Gastrocnemius medialis (tissue), 4 donors: ENCODE data around the gene MMRN2. TPM values are rescaled to one million over a fixed set of nuclear protein-coding genes. Genes with fewer than 3 reads are reported as not detected.
"Not testable (repeated sequence)": the region's sequence is repeated elsewhere in the genome, so short reads cannot be mapped to it uniquely, and the experiment has no call there.

Source experiments
- ATAC-seq, 2 donors: fragments of 150-250 bp; one replicate each; pipeline ENCODE4 v1.9.1; 2016
- DNase-seq, 2 donors: peaks; one replicate each; pipeline ENCODE4 v3.0.0-alpha.2; 2019
- H3K27ac ChIP-seq, 4 donors: fragments of 200-600 bp; sonication (generic); 1 replicate in 1 of 4; 2 replicates in 3 of 4; pipeline ENCODE4 v1.5.1; 2016 to 2018; ENCODE audit warnings: mild to moderate bottlenecking in 2 of 4, moderate library complexity in 1 of 4
- H3K27me3 ChIP-seq, 3 donors: fragments of 200-600 bp; sonication (generic) in 2 of 3; 1 replicate in 1 of 3; 2 replicates in 2 of 3; pipeline versions ENCODE4 v1.5.1 to v1.6.0; 2016 to 2019; ENCODE audit warnings: mild to moderate bottlenecking in 1 of 3, moderate library complexity in 1 of 3
- H3K36me3 ChIP-seq, 2 donors: fragments of 200-600 bp; sonication (generic) in 1 of 2; one replicate each; pipeline ENCODE4 v1.5.1; 2017 to 2018
- H3K4me1 ChIP-seq, 2 donors: fragments of 200-600 bp; sonication (generic) in 1 of 2; one replicate each; pipeline ENCODE4 v1.5.1; 2016 to 2017; ENCODE audit warnings: mild to moderate bottlenecking in 2 of 2
- H3K4me3 ChIP-seq, 4 donors: fragments of 200-600 bp; sonication (generic) in 3 of 4; 1 replicate in 1 of 4; 2 replicates in 3 of 4; pipeline ENCODE4 v1.5.1; 2016 to 2019; ENCODE audit warnings: mild to moderate bottlenecking in 2 of 4
- H3K9me3 ChIP-seq, 3 donors: fragments of 200-600 bp; sonication (generic) in 2 of 3; 1 replicate in 1 of 3; 2 replicates in 2 of 3; pipeline ENCODE4 v1.5.1; 2016 to 2019
- POLR2A ChIP-seq, 2 donors: fragments of 450-650 bp; IDR thresholded peaks; one replicate each; pipeline ENCODE4 v1.6.1; 2017; ENCODE audit warnings: antibody characterized with exemption in 2 of 2, mild to moderate bottlenecking in 2 of 2, moderate library complexity in 2 of 2
- in situ Hi-C, 4 donors: fragments of 200-750 bp; cut with MboI; loops; one replicate each; pipeline versions ENCODE4 v1.15.0 to v1.8.0; 2017; ENCODE audit warnings: low sequenced_read_pairs in 4 of 4
- intact Hi-C: fragments of 100-400 bp; cut with DNase I; formaldehyde crosslinking; loops from one replicate; pipeline ENCODE4 v1.15.1; 2023; ENCODE audit warnings: low total_unique reads
- total RNA-seq, 4 donors: library from RNA; depleted of rRNA; stranded (reverse); fragments of >200 nt; gene quantifications; one replicate each; pipeline versions ENCODE4 v1.1.0 to v1.2.3, GENCODE V29; 2016
- TF ChIP-seq, protein P1 (sequence below), 5 experiments: fragments of 450-650 bp in 3 of 5; fragments of 200-600 bp in 2 of 5; sonication (generic) in 2 of 5; IDR thresholded peaks in 4 of 5; conservative IDR thresholded peaks in 1 of 5; 1 replicate in 4 of 5; 2 replicates in 1 of 5; pipeline ENCODE4 v1.5.1; 2016 to 2019; ENCODE audit warnings: antibody characterized with exemption in 5 of 5, mild to moderate bottlenecking in 3 of 5, moderate library complexity in 3 of 5

The MMRN2 gene
- total RNA-seq, 4 donors from 2014 or later, result 14.6 to 34.8 (median 25.8) TPM

DNA sequence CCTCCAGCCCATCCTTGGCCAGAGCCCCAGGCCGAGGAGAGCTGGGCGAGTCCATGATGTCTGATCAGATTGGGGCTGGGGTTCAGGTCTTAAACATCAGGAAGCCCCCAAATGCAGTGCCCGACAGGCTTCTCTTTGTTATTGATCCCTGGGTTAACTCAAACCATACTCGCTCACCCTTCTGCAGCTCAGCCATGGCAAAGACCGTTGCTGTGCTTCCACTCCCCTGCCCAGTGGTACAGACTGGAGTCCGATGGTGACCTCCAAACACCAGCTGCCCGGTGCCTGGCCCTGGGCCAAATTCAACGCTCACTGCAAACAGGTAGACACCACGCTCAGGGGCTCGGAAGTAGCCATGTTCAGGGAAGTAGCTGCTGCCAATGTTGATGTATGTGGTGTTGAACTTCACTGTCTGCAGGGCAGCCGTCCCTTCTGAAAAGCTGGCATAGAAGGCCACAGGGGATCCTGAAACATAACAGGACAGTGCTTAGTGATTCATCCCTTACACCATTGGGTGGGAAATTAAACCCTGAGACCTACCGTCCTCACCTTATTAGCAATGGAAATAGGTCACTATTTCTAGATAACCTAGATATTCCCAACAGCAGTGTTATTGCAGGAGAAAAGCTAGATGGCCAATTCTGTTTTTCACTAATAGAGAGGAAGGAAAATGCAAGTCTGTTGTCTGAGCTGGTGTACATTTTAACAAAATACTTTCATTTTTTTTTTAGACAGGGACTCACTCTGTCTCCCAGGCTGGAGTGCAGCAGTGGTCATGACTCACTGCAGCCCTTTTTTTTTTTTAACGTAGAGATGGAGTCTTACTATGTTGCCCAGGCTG is 20.5 kb downstream of the MMRN2 start:
- Histone ChIP-seq H3K36me3 (no peaks in the 10 kb centered on the region), H3K27me3 (no peaks in the 10 kb centered on the region), H3K4me1 (peaks cover 0 to 5% of the 10 kb centered on the region in 2 donors), H3K4me3 (no peak overlapping the region), H3K9me3 (no peaks in the 10 kb centered on the region), H3K27ac (no peak overlapping the region)
- ATAC-seq, result no peak
- TF ChIP-seq POLR2A (IDR thresholded peaks at IDR 0.05), result no peak
- DNase-seq, result no peak
- intact Hi-C loops (loop anchor here (5.0 kb wide), 1 partner anchor 210 kb away; no protein-coding TSS in a partner anchor), in situ Hi-C loops (loop anchor here in 1 of 4 donors (25.0 kb wide), 1 partner anchor 150 kb away; the partner anchor contains the start of genes GLUD1 and SHLD2)

DNA sequence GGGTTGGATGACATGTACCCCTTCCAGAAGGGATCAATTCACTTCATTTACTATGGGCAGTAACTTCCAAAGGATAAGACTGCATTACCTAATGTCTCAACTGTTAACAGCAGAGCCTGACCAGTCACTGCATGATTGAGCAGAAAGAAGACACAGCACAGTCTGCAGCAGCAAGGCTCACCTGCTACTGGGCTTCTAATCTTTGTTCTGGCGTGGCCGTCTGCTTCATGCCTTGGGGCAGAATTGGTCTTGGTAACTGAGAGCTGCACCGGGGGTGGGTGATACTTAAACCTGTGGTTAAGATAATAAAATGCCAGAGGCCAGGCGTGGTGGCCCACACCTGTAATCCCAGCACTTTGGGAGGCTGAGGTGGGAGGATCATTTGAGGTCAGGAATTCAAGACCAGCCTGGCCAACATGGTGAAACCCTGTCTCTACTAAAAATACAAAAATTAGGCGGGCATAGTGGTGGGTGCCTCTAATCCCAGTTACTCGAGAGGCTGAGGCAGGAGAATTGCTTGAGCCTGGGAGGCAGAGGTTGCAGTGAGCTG is 23.2 kb downstream of the MMRN2 start:
- intact Hi-C loops, ATAC-seq, H3K27me3 ChIP-seq, H3K27ac ChIP-seq, H3K4me1 ChIP-seq, H3K4me3 ChIP-seq, H3K36me3 ChIP-seq, H3K9me3 ChIP-seq, DNase-seq: not testable (repeated sequence)
- in situ Hi-C loops, result loop anchor here in 1 of 4 donors (25.0 kb wide), 1 partner anchor 153 kb away; the partner anchor contains the start of genes GLUD1 and SHLD2

DNA sequence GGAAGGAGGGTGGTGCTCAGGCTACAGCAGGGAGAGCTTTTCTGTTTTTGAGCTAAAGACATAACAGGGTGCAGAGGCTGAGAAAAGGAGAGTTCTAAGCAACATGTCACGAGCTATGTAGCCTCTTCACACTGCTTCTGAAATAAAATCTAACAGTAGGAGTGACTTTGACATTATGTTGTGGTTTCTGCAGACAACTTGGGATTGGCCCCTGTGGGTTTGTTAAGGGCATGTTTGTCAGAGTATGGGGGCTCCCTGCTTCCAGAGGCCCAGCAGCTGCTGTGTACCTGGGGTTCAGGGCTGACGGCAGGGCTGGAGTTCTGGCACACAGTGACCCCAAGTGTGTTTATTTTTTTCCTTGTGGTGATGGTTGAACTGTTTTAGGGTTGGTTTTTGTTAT is 24.7 kb downstream of the MMRN2 start:
- DNase-seq, result no peak
- no peaks in the 10 kb centered on the region for H3K27me3 ChIP-seq
- no peaks in the 10 kb centered on the region for H3K9me3 ChIP-seq
- H3K36me3 ChIP-seq, result peaks cover 0 to 5% of the 10 kb centered on the region in 2 donors
- intact Hi-C loops, result no loop called here
- TF ChIP-seq POLR2A (IDR thresholded peaks at IDR 0.05), result no peak
- in situ Hi-C loops, result loop anchor here in 1 of 4 donors (25.0 kb wide), 1 partner anchor 155 kb away; the partner anchor contains the start of genes GLUD1 and SHLD2
- ATAC-seq, result no peak
- no peaks in the 10 kb centered on the region for H3K4me1 ChIP-seq
- H3K27ac ChIP-seq, result no peak overlapping the region
- no peak overlapping the region for H3K4me3 ChIP-seq

DNA sequence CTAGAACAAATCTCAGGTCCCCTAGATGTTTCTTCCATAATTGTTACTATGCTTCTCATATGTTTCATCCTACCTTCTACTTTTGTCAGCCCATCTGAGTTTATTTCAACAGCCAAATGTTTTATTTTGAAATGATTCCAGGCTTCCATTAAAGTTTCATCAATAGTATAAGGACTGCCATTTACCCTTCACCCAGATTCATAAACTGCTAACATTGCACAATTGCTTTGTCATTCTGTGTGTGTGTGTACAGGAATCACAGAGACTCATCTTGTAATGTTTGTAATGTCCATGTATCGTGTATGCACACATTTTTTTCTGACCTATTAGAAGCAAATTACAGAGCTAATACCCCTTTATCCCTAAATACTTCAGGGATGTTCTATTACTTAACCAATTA is 25.5 kb downstream of the MMRN2 start:
- H3K27ac ChIP-seq, result peak overlapping the region in 1 of 4 donors; percentile 12
- TF ChIP-seq POLR2A (IDR thresholded peaks at IDR 0.05), result no peak
- TF ChIP-seq, protein P1, sequence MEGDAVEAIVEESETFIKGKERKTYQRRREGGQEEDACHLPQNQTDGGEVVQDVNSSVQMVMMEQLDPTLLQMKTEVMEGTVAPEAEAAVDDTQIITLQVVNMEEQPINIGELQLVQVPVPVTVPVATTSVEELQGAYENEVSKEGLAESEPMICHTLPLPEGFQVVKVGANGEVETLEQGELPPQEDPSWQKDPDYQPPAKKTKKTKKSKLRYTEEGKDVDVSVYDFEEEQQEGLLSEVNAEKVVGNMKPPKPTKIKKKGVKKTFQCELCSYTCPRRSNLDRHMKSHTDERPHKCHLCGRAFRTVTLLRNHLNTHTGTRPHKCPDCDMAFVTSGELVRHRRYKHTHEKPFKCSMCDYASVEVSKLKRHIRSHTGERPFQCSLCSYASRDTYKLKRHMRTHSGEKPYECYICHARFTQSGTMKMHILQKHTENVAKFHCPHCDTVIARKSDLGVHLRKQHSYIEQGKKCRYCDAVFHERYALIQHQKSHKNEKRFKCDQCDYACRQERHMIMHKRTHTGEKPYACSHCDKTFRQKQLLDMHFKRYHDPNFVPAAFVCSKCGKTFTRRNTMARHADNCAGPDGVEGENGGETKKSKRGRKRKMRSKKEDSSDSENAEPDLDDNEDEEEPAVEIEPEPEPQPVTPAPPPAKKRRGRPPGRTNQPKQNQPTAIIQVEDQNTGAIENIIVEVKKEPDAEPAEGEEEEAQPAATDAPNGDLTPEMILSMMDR (IDR thresholded peaks at IDR 0.05 in 4 of 5, conservative IDR thresholded peaks at IDR 0.05 in 1 of 5), result no peak
- peaks cover 0 to 5% of the 10 kb centered on the region in 2 donors for H3K36me3 ChIP-seq
- no peaks in the 10 kb centered on the region for H3K9me3 ChIP-seq
- H3K27me3 ChIP-seq, result no peaks in the 10 kb centered on the region
- no peak overlapping the region for H3K4me3 ChIP-seq
- intact Hi-C loops, result no loop called here
- in situ Hi-C loops, result loop anchor here in 1 of 4 donors (25.0 kb wide), 1 partner anchor 155 kb away; the partner anchor contains the start of genes GLUD1 and SHLD2
- DNase-seq (no peak), ATAC-seq (peak in 1 of 2 donors; percentile 23)
- no peaks in the 10 kb centered on the region for H3K4me1 ChIP-seq

DNA sequence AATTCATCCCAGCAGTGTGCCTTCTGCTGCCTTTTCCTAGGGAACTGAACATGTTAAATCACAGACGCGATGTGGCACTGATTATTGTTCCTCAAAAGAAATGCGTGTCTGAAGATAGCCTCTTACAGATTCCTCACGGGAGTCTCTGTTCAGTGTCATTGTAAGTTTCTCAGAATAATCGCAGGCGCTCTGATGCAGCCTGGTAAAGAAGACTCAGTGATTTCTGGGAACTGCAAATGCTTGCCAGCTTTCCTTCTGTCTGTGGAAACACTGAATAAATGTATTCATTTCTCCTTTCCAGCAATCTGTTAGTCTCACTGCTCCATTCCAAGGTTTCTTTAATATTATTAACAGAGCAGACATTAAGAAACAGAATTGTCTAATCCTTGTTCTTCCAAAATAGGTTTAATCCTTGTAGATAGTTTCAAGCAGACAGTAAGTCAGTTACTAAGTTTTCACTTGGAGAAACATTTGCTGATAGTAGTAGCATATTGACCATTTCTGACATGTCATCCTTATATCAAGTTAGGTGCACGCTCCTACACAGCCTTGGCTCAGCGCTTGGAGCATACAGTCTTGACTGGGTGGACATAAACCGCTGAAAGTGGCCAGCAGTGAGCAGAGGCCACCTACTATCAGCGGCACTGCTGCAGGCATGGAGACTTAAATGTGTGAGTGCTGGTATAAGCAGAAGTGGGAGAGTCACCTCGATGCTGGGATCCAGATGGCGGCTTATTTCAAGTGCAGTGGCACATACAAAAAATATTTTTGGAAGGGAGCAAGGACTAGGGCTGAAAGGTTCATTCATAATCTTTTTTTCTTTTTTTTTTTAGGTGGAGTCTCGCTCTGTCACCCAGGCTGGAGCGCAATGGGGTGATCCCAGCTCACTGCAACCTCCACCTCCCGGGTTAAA is 27.7 kb downstream of the MMRN2 start:
- Histone ChIP-seq H3K4me3 (no peak overlapping the region), H3K27me3 (no peaks in the 10 kb centered on the region), H3K36me3 (peaks cover 0 to 5% of the 10 kb centered on the region in 2 donors), H3K27ac (no peak overlapping the region), H3K9me3 (no peaks in the 10 kb centered on the region), H3K4me1 (no peaks in the 10 kb centered on the region)
- in situ Hi-C loops, result loop anchor here in 1 of 4 donors (25.0 kb wide), 1 partner anchor 158 kb away; the partner anchor contains the start of genes GLUD1 and SHLD2
- no peak for DNase-seq
- no peak for ATAC-seq
- intact Hi-C loops, result no loop called here
- TF ChIP-seq, protein P1 (IDR thresholded peaks at IDR 0.05 in 4 of 5, conservative IDR thresholded peaks at IDR 0.05 in 1 of 5), result no peak
